Vagina (tissue), 2 donors: Measurements from ENCODE around the gene SPATA9.

Experiments used
- POLR2A ChIP-seq, 2 donors: fragments of 450-650 bp; IDR thresholded peaks; one replicate each; pipeline ENCODE4 v1.6.1; 2017; ENCODE audit warnings: antibody characterized with exemption in 2 of 2, mild to moderate bottlenecking in 2 of 2, moderate library complexity in 2 of 2
- POLR2AphosphoS5 ChIP-seq, 2 donors: sonication (generic); formaldehyde crosslinking; IDR thresholded peaks; one replicate each; pipeline ENCODE4 v1.9.0; 2017; ENCODE audit warnings: antibody characterized with exemption in 2 of 2, mild to moderate bottlenecking in 2 of 2, low read depth in 1 of 2; ENCODE audit not compliant: insufficient read depth in 1 of 2
- TF ChIP-seq, protein P1 (sequence below), 3 experiments: fragments of 450-650 bp in 2 of 3; fragments of 200-600 bp in 1 of 3; sonication (generic) in 1 of 3; IDR thresholded peaks; one replicate each; pipeline ENCODE4 v1.5.1; 2017 to 2019; ENCODE audit warnings: antibody characterized with exemption in 3 of 3, mild to moderate bottlenecking in 2 of 3, moderate library complexity in 2 of 3

DNA sequence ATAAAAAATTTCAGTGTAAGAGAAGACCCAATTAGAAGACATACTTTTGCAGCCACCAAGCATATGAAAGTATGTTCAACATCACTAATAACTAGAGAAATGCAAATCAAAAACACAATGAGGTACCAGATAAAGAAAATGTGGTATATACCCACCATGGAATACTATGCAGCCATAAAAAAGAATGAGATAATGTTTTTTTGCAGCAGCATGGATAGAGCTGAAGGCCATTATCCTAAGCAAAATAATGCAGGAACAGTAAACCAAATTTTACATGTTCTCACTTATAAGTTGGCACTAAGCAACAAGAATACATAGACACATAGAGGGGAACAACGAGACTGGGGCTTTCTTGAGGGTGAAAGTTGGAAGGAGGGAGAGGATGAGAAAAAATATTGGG lies 6.9 kb upstream of the SPATA9 start:
- TF ChIP-seq, protein P1, sequence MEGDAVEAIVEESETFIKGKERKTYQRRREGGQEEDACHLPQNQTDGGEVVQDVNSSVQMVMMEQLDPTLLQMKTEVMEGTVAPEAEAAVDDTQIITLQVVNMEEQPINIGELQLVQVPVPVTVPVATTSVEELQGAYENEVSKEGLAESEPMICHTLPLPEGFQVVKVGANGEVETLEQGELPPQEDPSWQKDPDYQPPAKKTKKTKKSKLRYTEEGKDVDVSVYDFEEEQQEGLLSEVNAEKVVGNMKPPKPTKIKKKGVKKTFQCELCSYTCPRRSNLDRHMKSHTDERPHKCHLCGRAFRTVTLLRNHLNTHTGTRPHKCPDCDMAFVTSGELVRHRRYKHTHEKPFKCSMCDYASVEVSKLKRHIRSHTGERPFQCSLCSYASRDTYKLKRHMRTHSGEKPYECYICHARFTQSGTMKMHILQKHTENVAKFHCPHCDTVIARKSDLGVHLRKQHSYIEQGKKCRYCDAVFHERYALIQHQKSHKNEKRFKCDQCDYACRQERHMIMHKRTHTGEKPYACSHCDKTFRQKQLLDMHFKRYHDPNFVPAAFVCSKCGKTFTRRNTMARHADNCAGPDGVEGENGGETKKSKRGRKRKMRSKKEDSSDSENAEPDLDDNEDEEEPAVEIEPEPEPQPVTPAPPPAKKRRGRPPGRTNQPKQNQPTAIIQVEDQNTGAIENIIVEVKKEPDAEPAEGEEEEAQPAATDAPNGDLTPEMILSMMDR (IDR thresholded peaks at IDR 0.05) = no peak
- TF ChIP-seq POLR2A (IDR thresholded peaks at IDR 0.05) (no peak), POLR2AphosphoS5 (IDR thresholded peaks at IDR 0.05; ENCODE audit: insufficient read depth in 1 of 2, low read depth in 1 of 2) (no peak)
